Brain microvascular endothelial cell (primary cell): ENCODE results near the gene MMD2.

Experiments used
- DNase-seq: peaks from one replicate; pipeline ENCODE4 v3.0.0-alpha.2; 2020
- H3K27ac ChIP-seq: fragments of 250-450 bp; sonication (Bioruptor Pico); 2 replicates; pipeline ENCODE4 v1.5.1; 2020; ENCODE audit warnings: mild to moderate bottlenecking, moderate library complexity
- H3K27me3 ChIP-seq: fragments of 250-450 bp; sonication (Bioruptor Pico); replicated peaks from 2 replicates; pipeline ENCODE4 v1.5.1; 2020; ENCODE audit warnings: mild to moderate bottlenecking
- H3K36me3 ChIP-seq: fragments of 250-450 bp; sonication (Bioruptor Pico); replicated peaks from 2 replicates; pipeline ENCODE4 v1.5.1; 2020; ENCODE audit warnings: mild to moderate bottlenecking
- H3K4me3 ChIP-seq: 2 replicates; pipeline ENCODE4 v1.5.1; 2011; ENCODE audit warnings: low read depth, mild to moderate bottlenecking, control low read depth, low read length, moderate library complexity
- CTCF ChIP-seq: IDR thresholded peaks from 2 replicates; pipeline ENCODE4 v1.5.1; 2011; ENCODE audit warnings: low read depth, mild to moderate bottlenecking, moderate library complexity, low read length, control low read depth, inconsistent platforms; ENCODE audit errors: missing control alignments
- in situ Hi-C: cut with HindIII; loops from 2 replicates; pipeline ENCODE4 v1.10.0; 2017; ENCODE audit warnings: low sequenced_read_pairs, low pct_ligation_motif_present

MMD2 gene

GRCh38 chr7:4948402-4948801 is 10.6 kb downstream of the MMD2 start:
- in situ Hi-C loops = no loop called here

GRCh38 chr7:4945949-4946348 is 13.0 kb downstream of the MMD2 start:
- Histone ChIP-seq H3K27ac (no peak overlapping the region), H3K36me3 (no peaks in the 10 kb centered on the region), H3K4me3 (no peak overlapping the region), H3K27me3 (no peaks in the 10 kb centered on the region)
- DNase-seq = no peak
- in situ Hi-C loops = no loop called here
- no peak for TF ChIP-seq CTCF

More at GRCh38 chr7:4948402-4948801, 10.6 kb downstream of the MMD2 start:
- H3K4me3 ChIP-seq = no peak overlapping the region
- no peaks in the 10 kb centered on the region for H3K27me3 ChIP-seq
- no peak for TF ChIP-seq CTCF
- no peak overlapping the region for H3K27ac ChIP-seq
- H3K36me3 ChIP-seq = no peaks in the 10 kb centered on the region
- DNase-seq = no peak

GRCh38 chr7:4944939-4945338 is 14.0 kb downstream of the MMD2 start:
- in situ Hi-C loops = no loop called here
- Histone ChIP-seq H3K27ac (no peak overlapping the region), H3K36me3 (no peaks in the 10 kb centered on the region), H3K27me3 (no peaks in the 10 kb centered on the region), H3K4me3 (no peak overlapping the region)
- TF ChIP-seq CTCF = no peak
- DNase-seq = no peak

- no peak overlapping the region for H3K27ac ChIP-seq
- no peak for TF ChIP-seq CTCF
- no peaks in the 10 kb centered on the region for H3K27me3 ChIP-seq
- H3K4me3 ChIP-seq = no peak overlapping the region
- in situ Hi-C loops = no loop called here
- no peaks in the 10 kb centered on the region for H3K36me3 ChIP-seq
- DNase-seq = no peak
These were observed 15.7 kb downstream of the MMD2 start for GRCh38 chr7:4943297-4943696.

GRCh38 chr7:4939971-4940728 is 18.8 kb downstream of the MMD2 start:
- no peak for DNase-seq
- Histone ChIP-seq H3K4me3 (no peak overlapping the region), H3K36me3 (no peaks in the 10 kb centered on the region), H3K27me3 (no peaks in the 10 kb centered on the region), H3K27ac (no peak overlapping the region)
- no peak for TF ChIP-seq CTCF
- in situ Hi-C loops = no loop called here

- no peak for DNase-seq
- H3K4me3 ChIP-seq = no peak overlapping the region
These were observed 21.6 kb downstream of the MMD2 start for GRCh38 chr7:4937411-4937810.

More at GRCh38 chr7:4937411-4937810, 21.6 kb downstream of the MMD2 start:
- no peaks in the 10 kb centered on the region for H3K27me3 ChIP-seq
- H3K27ac ChIP-seq = no peak overlapping the region
- in situ Hi-C loops = no loop called here
- H3K36me3 ChIP-seq = no peaks in the 10 kb centered on the region
- no peak for TF ChIP-seq CTCF
